ENCODE results near the gene MYL10.

MYL10 gene

GRCh38 chr7:101629171-101629570, at the start of gene MYL10:
MYL10 (minus strand) TSS chr7:101629296; CDS start chr7:101629118, 178 bp downstream.
- no peak for DNase-seq

GRCh38 chr7:101678658-101679057, 49.6 kb upstream of the MYL10 start:
- DNase-seq: no peak

GRCh38 chr7:101677797-101678479, 48.8 kb upstream of the MYL10 start:
- DNase-seq: no peak

DNA sequence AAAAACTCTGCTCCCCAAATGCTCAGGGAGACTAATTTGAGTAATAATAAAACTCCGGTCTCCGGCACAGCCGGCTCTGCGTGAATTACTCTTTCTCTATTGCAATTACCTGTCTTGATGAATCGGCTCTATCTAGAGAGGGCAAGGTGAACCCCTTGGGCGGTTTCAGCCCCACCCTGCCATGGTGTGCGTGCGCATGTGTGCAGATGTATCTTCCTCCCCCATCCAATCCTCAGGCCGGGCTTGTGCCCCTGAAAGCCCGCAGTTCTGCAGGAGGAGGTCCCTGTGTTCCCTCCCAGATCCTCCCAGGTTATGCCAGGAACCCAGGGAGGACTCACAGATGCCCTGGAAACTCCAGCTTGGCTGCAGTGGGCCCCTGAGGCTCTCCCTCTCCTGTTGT, 48.3 kb upstream of the MYL10 start:
- no peak for DNase-seq

GRCh38 chr7:101676956-101677355, 47.9 kb upstream of the MYL10 start:
- no peak for DNase-seq

DNA sequence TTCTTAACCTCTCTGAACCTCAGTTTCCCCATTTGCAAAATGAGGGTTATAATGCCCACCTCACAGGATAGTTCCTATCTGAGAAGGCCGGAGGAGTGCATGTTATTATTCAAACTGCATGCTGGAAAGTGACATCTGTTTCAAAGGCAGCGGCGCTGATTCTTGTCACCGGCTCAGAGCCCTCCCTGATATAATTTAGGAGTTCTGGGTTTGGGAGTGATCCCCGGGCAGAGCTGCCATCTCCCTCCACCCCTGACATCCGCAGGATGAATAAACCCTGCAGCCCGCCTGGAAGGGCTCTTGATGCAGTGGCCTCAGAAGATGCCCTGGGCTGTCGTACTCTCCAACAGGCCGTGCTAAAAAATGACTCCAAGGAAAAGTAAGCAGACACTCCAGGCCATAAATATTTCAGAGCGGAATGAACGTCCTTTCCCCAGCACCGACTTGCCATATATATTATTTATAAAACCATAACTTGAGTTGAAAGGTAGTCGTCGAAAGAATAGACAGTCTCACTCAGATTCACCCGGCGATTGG, 47.0 kb upstream of the MYL10 start:
- no peak for DNase-seq

DNA sequence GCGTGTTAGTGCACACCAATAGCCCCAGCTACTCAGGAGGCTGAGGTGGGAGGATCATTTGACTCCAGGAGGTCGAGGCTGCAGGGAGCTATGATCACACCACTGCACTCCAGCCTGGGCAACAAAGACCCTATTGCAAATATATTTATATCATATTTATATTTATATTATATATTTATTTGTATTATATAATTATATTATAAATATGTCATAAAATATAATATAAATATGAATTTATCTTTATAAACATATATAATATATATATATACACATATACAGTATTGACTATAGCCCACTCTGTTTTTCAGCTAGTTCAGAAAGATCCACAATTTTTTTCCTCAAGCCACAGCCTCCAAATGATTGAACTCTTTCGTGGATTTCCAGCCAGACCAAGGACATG, 45.3 kb upstream of the MYL10 start:
- no peak for DNase-seq

DNA sequence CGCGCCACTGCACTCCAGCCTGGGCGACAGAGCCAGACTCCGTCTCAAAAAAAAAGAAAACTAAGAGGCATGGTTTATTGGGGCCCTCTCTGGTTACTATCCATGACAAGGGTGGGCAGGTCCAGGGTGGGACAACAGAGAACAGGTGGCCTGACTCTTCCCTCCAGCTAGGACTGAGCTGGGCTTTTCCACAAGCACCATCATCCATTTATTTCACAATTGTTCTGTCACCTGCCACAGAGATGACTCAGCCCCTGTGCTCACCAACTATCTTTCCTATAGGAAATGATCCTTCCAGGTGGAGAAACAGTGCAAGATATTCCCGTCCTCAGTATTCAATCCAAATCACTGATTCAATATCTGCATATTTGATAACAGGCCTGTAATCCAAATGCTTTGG, 44.9 kb upstream of the MYL10 start:
- DNase-seq: no peak

GRCh38 chr7:101673315-101673714, 44.2 kb upstream of the MYL10 start:
- no peak for DNase-seq

GRCh38 chr7:101671371-101672356, 42.6 kb upstream of the MYL10 start:
- DNase-seq: no peak

GRCh38 chr7:101669307-101669706, 40.2 kb upstream of the MYL10 start:
- no peak for DNase-seq

GRCh38 chr7:101668726-101669125, 39.6 kb upstream of the MYL10 start:
- DNase-seq: no peak

- no peak for DNase-seq
Measured at GRCh38 chr7:101667920-101668319, 38.8 kb upstream of the MYL10 start.

- no peak for DNase-seq
Measured at GRCh38 chr7:101667399-101667798, 38.3 kb upstream of the MYL10 start.

DNA sequence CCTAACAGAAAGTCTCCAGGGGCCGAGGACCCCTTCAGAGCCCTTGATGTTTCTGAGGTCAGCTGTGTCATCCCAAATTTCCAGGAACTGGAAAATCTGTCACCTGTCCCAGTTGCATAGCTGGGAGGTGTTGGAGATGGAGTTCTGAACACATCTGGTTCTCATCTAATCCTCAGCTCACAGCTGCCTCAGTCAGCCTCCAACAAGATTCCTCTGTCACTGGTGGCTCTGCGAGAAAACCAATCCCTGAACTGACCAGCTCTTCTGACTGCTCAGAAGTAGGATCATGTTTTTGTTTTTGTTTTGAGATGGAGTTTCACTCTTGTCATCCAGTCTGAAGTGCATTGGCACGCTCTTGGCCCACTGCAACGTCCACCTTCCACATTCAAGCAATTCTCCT, 37.6 kb upstream of the MYL10 start:
- DNase-seq: no peak

- DNase-seq: no peak
Measured at GRCh38 chr7:101666293-101666692, 37.2 kb upstream of the MYL10 start.

DNA sequence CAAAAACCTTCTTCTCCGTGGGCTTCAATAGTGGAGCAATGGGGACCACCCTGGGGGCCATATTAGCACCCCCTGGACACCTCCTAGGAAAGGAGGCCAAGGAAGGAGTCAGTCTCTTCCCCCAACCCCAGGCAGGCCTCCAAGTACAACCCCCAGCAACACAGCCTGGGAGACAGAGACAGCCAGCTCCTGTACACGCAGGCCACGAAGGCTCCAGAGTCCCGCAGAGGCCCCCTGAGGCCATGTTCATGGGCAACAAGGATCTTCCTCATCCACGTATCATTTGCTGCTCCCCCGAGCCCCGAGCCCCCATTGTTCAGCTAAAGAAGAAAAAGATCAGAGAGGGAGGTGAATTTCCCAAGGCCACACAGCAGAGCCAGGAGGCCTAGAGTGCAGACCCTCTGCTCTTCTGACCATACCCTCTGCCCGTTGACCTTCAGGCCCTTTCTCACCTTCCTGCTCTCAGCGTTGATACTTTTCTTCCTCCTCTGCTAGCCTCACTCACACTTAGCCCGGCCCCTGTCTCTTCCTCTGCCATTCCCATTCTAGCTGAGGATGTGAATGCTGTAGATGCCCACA, 35.9 kb upstream of the MYL10 start:
- no peak for DNase-seq

DNA sequence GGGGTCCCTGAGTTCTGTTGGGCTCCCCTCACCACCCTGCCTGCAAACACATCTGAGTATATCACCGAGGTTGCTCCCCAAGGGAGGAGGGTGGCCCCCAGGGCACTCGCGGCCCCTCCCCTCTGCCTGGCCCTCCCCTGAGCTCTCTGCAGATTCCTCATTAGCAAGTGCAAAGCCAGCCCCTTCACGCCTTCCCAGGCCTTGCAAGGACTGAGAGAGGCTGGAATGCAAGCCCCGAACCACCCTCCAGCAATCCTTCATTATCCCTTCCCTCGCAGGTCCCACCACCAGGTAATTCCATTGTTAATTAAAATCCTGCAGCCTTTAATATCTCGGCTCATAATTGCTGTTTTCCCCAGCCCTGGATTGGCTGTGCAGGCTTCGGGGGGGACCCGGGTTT, 35.3 kb upstream of the MYL10 start:
- DNase-seq: no peak

- DNase-seq: no peak
Measured at GRCh38 chr7:101663747-101664146, 34.7 kb upstream of the MYL10 start.

DNA sequence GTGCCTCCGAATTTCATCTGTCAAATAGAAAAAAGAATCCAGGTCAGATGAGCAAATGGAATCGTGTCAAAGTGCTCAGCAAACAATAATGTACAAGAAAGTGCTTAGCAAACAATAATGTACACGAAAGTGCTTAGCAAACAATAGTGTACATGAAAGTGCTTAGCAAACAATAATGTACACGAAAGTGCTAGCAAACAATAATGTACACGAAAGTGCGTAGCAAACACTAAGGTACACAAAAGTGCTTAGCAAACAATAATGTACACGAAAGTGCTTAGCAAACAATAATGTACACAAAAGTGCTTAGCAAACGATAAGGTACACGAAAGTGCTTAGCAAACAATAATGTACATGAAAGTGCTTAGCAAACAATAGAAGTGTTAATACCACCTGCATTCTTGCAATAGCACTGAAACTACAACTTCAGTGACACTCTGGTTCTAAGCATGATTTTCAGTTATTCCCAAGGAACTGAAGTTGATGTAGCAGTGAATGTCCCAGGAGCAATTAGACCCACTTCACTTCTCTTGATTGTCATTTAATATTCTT, 33.4 kb upstream of the MYL10 start:
- no peak for DNase-seq

GRCh38 chr7:101659706-101660105, 30.6 kb upstream of the MYL10 start:
- DNase-seq: no peak

DNA sequence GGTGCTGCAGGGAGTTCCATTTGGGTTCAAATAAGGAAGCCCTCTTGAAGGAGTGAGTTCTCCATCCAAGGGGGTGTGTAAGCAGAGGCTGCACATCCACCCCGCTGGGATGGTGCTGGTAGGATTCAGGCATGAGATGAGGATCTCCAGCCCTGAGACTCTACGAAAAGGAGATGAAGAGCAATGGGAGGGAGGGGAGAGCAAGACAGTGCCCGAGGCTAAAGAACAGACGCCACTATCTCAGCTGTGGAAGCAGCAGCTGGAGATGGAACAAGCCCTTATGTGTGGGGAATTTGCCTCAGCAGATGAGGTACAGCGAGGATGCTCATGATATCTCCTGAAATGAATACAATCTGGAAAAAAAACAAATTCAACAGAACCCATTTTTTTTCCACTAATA, 28.1 kb upstream of the MYL10 start:
- no peak for DNase-seq

- no peak for DNase-seq
Measured at GRCh38 chr7:101651112-101651511, 22.0 kb upstream of the MYL10 start.
